HK-2 (cell line): ENCODE data around the gene CDH24.

Experiments
- DNase-seq: peaks from one replicate; pipeline ENCODE4 v3.0.0-alpha.2; 2018; ENCODE audit not compliant: unreplicated experiment

Gene CDH24

GRCh38 chr14:23056956-23057756 lies at the start of gene CDH24:
Gene CDH24 (minus strand): TSS chr14:23057520. CDS start chr14:23055733, 1,787 bp downstream.
- peak; percentile 70 for DNase-seq

- DNase-seq, result no peak
Measured at GRCh38 chr14:23106747-23107045, 49.4 kb upstream of the CDH24 start.

GRCh38 chr14:23105348-23105824 lies 48.1 kb upstream of the CDH24 start:
- DNase-seq, result no peak

- DNase-seq, result no peak
Measured at GRCh38 chr14:23104591-23105347, 47.4 kb upstream of the CDH24 start, which contains the start of gene CIROP. Gene CIROP (minus strand): TSS chr14:23104989. CDS start chr14:23104920, 69 bp downstream.

GRCh38 chr14:23104070-23104590 lies 46.8 kb upstream of the CDH24 start:
- DNase-seq, result no peak

- no peak for DNase-seq
Measured at GRCh38 chr14:23103581-23103980, 46.3 kb upstream of the CDH24 start.

GRCh38 chr14:23102801-23103200 lies 45.5 kb upstream of the CDH24 start:
- DNase-seq, result no peak

- DNase-seq, result no peak
Measured at GRCh38 chr14:23101986-23102625, 44.8 kb upstream of the CDH24 start.

GRCh38 chr14:23101213-23101970 lies 44.1 kb upstream of the CDH24 start:
- no peak for DNase-seq

GRCh38 chr14:23099212-23099861 lies 42.0 kb upstream of the CDH24 start:
- no peak for DNase-seq

- no peak for DNase-seq
Measured at GRCh38 chr14:23097786-23098185, 40.5 kb upstream of the CDH24 start.

- DNase-seq, result peak; percentile 99
Measured at GRCh38 chr14:23095196-23096108, 38.1 kb upstream of the CDH24 start, which contains the start of gene C14orf119. Gene C14orf119 (plus strand): TSS chr14:23095505. CDS start chr14:23097659, 2,154 bp downstream.

GRCh38 chr14:23094666-23095195 lies 37.4 kb upstream of the CDH24 start, which contains the start of gene ACIN1:
Gene ACIN1 (minus strand): TSS chr14:23095136. CDS start chr14:23095112, 24 bp downstream.
- DNase-seq, result peak; percentile 73

- DNase-seq, result no peak
Measured at GRCh38 chr14:23093991-23094665, 36.8 kb upstream of the CDH24 start.

GRCh38 chr14:23093526-23093925 lies 36.2 kb upstream of the CDH24 start:
- no peak for DNase-seq

- DNase-seq, result no peak
Measured at GRCh38 chr14:23093104-23093503, 35.8 kb upstream of the CDH24 start.

GRCh38 chr14:23091294-23092225 lies 34.2 kb upstream of the CDH24 start:
- DNase-seq, result no peak

GRCh38 chr14:23090254-23090636 lies 32.9 kb upstream of the CDH24 start:
- no peak for DNase-seq
